Bronchial epithelial cell (primary cell): Measurements from ENCODE around the gene TFDP1. TPM values are rescaled to one million over a fixed set of nuclear protein-coding genes. Genes with fewer than 3 reads are reported as not detected.
A peak's percentile ranks its signal among the peaks of the same experiment; 100 is the strongest.
"Not testable (repeated sequence)": the region's sequence is repeated elsewhere in the genome, so short reads cannot be mapped to it uniquely, and the experiment has no call there.

ENCODE experiments used
- DNase-seq: peaks from one replicate; pipeline ENCODE4 v3.0.0-alpha.2; 2010; ENCODE audit warnings: low read depth
- FAIRE-seq: peaks from 2 replicates; lab custom pipeline; 2011; peaks lifted over from hg19 to GRCh38; lab: Jason Lieb, UNC
- H3K27me3 ChIP-seq: 2 replicates; pipeline ENCODE4 v1.5.1; 2011; ENCODE audit warnings: low read length; ENCODE audit not compliant: control insufficient read depth, insufficient read depth
- H3K36me3 ChIP-seq: 2 replicates; pipeline ENCODE4 v1.5.1; 2011; ENCODE audit warnings: low read length; ENCODE audit not compliant: control insufficient read depth, insufficient read depth
- H3K4me3 ChIP-seq: 2 replicates; pipeline ENCODE4 v1.5.1; 2011; ENCODE audit warnings: mild to moderate bottlenecking, low read depth, low read length, control low read depth
- total RNA-seq: library from RNA; depleted of rRNA; stranded (reverse); fragments of >200 nt; gene quantifications from 2 replicates; pipeline ENCODE4 v1.2.1, GENCODE V29; 2014
- TF ChIP-seq, protein P1 (sequence below): IDR thresholded peaks from 2 replicates; pipeline ENCODE4 v1.5.1; 2011; ENCODE audit warnings: mild to moderate bottlenecking, moderate library complexity, low read length, control low read depth, inconsistent platforms; ENCODE audit not compliant: insufficient read depth, severe bottlenecking

TFDP1 gene
- total RNA-seq, 1 donor from 2014 or later = 32.6 TPM

- TF ChIP-seq, protein P1, sequence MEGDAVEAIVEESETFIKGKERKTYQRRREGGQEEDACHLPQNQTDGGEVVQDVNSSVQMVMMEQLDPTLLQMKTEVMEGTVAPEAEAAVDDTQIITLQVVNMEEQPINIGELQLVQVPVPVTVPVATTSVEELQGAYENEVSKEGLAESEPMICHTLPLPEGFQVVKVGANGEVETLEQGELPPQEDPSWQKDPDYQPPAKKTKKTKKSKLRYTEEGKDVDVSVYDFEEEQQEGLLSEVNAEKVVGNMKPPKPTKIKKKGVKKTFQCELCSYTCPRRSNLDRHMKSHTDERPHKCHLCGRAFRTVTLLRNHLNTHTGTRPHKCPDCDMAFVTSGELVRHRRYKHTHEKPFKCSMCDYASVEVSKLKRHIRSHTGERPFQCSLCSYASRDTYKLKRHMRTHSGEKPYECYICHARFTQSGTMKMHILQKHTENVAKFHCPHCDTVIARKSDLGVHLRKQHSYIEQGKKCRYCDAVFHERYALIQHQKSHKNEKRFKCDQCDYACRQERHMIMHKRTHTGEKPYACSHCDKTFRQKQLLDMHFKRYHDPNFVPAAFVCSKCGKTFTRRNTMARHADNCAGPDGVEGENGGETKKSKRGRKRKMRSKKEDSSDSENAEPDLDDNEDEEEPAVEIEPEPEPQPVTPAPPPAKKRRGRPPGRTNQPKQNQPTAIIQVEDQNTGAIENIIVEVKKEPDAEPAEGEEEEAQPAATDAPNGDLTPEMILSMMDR = no peak
- FAIRE-seq = no peak
- H3K27me3 ChIP-seq = no peaks in the 10 kb centered on the region
- no peak overlapping the region for H3K4me3 ChIP-seq
- no peaks in the 10 kb centered on the region for H3K36me3 ChIP-seq
- DNase-seq = no peak
These were observed 23.0 kb upstream of the TFDP1 start for GRCh38 chr13:113561417-113562084.

DNA sequence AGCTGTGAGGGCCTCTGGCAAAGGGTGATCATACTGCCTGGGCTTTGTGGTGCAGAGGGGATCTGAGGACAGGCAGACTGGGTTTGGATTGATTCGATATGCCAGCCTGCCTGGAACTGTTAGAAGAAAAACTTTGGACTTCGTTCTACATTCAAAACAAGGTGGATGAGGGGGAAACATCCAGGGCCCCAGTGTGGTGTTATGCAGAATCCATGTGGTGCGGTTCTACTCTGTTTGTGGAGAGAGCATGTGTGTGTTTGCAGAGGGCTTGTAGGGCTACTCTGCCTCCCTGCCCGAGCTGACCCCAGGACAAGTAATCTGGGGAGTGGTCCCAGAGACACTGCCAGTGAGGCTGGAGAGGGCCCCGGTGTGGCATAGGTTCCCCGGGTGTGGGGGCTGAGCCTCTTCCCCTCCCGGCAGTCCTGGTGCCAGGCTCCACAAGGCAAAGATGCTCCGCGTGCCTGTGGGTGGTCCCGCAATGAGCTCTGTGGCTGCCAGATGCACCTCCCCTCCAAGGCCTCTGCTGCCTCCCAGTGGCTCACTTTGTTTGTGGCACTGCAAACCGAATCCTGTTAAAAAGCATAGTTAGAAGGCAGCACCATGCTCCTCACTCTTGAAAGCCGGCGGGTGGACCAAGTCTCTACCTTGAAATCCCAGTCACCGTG is 22.3 kb upstream of the TFDP1 start:
- no peak for FAIRE-seq
- Histone ChIP-seq H3K36me3 (no peaks in the 10 kb centered on the region), H3K4me3 (no peak overlapping the region), H3K27me3 (no peaks in the 10 kb centered on the region)
- TF ChIP-seq, protein P1 = peak; percentile 83
- DNase-seq = peak; percentile 48

GRCh38 chr13:113562844-113563243 is 21.7 kb upstream of the TFDP1 start:
- FAIRE-seq (peak; percentile 55), DNase-seq (no peak)
- H3K4me3 ChIP-seq = no peak overlapping the region
- TF ChIP-seq, protein P1 = no peak
- no peaks in the 10 kb centered on the region for H3K36me3 ChIP-seq
- no peaks in the 10 kb centered on the region for H3K27me3 ChIP-seq

DNA sequence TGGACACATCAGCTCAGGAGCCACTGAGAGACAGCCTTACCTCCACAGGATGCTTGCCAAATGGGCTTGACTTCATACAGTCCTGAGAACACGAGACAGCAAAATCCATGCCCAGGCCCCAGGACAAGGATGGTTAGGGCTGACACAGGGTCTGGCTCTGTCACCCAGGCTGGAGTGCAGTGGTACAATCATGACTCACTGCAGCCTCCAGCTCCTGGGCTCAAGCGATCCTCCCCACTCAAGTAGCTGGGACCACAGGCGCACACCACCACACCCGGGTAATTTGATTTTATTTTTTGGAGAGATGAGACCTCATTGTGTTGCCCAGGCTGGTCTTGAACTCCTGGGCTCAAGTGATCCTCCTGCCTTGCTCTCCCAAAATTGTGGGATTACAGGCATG is 21.0 kb upstream of the TFDP1 start:
- H3K4me3 ChIP-seq, DNase-seq, H3K36me3 ChIP-seq, H3K27me3 ChIP-seq: not testable (repeated sequence)
- peak; percentile 100 for FAIRE-seq

- DNase-seq (no peak), FAIRE-seq (no peak)
- no peaks in the 10 kb centered on the region for H3K27me3 ChIP-seq
- no peak overlapping the region for H3K4me3 ChIP-seq
- TF ChIP-seq, protein P1 = no peak
- no peaks in the 10 kb centered on the region for H3K36me3 ChIP-seq
These were observed 20.1 kb upstream of the TFDP1 start for GRCh38 chr13:113564331-113565023.

DNA sequence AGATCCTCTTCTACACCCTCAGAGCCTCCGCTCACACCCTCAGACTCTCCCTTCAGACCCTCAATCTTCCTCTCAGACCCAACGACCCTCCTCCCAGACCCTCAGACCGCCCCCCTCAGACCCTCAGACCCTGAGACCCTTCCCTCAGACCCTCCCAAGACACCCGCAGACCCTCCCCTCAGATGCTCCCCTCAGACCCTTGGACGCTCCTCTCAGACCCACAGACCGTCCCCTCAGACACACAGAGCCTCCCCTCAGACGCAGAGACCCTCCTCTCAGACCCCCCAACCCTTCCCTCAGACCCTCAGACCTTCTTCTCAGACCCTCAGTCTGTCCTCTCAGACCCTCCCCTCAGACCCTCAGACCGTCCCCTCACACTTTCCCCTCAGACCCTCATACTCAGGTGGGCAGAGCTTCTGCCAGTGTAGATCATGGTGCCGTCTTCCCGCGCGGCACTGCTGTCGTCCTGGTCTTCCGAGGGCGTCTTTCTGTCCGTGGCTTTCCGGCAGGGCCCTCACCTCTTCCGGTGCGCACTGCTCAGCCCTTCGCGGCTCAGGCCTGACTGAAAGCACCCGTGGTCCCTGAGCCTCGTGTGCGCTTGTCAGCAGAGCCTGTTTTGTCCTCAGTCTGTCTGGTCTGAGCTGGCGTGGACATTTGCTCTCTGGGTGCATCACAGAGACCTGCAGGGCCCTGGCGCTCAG is 18.9 kb upstream of the TFDP1 start:
- TF ChIP-seq, protein P1 = no peak
- H3K27me3 ChIP-seq = no peaks in the 10 kb centered on the region
- FAIRE-seq = no peak
- no peaks in the 10 kb centered on the region for H3K36me3 ChIP-seq
- no peak for DNase-seq
- no peak overlapping the region for H3K4me3 ChIP-seq
